ENCODE measurements around the gene RLN3. TPM values are rescaled to one million over a fixed set of nuclear protein-coding genes. Genes with fewer than 3 reads are reported as not detected.

The RLN3 gene
- total RNA-seq, 1 experiment from 2014 or later: not detected

- intact Hi-C loops (cut with micrococcal nuclease; ENCODE audit: unreplicated experiment): no loop called here
- no peak for DNase-seq (ENCODE audit: low spot score)
- CTCF ChIA-PET: interaction anchor here (1.0 kb wide), 1 partner anchor 24 kb away, joined by 4 read pairs; no protein-coding TSS in a partner anchor
- no peak overlapping the region for H3K27ac ChIP-seq (ENCODE audit: low read depth, low read length, poor library complexity, severe bottlenecking)
- no peaks in the 10 kb centered on the region for H3K9me3 ChIP-seq (ENCODE audit: low read depth, low read length, poor library complexity, severe bottlenecking)
- H3K27me3 ChIP-seq (replicated peaks; ENCODE audit: insufficient read depth, low read depth, low read length, poor library complexity): no peaks in the 10 kb centered on the region
- POLR2A ChIA-PET (ENCODE audit: low non-redundant PET): no interaction called here
- peaks cover 22% of the 10 kb centered on the region for H3K4me1 ChIP-seq (ENCODE audit: insufficient read depth, low read length, poor library complexity, severe bottlenecking)
- no TSS peak for BruUV-seq (replicated peaks)
- H3K36me3 ChIP-seq (ENCODE audit: insufficient read depth, low read length, poor library complexity, severe bottlenecking): no peaks in the 10 kb centered on the region
- TF ChIP-seq, protein P1, sequence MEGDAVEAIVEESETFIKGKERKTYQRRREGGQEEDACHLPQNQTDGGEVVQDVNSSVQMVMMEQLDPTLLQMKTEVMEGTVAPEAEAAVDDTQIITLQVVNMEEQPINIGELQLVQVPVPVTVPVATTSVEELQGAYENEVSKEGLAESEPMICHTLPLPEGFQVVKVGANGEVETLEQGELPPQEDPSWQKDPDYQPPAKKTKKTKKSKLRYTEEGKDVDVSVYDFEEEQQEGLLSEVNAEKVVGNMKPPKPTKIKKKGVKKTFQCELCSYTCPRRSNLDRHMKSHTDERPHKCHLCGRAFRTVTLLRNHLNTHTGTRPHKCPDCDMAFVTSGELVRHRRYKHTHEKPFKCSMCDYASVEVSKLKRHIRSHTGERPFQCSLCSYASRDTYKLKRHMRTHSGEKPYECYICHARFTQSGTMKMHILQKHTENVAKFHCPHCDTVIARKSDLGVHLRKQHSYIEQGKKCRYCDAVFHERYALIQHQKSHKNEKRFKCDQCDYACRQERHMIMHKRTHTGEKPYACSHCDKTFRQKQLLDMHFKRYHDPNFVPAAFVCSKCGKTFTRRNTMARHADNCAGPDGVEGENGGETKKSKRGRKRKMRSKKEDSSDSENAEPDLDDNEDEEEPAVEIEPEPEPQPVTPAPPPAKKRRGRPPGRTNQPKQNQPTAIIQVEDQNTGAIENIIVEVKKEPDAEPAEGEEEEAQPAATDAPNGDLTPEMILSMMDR (conservative IDR thresholded peaks at IDR 0.05; ENCODE audit: low read depth, low read length): no peak
- TF ChIP-seq EZH2 (IDR thresholded peaks at IDR 0.05; ENCODE audit: borderline replicate concordance, low read depth, low read length, poor library complexity, severe bottlenecking): no peak
- H3K4me3 ChIP-seq (ENCODE audit: low read depth, low read length, poor library complexity, severe bottlenecking): no peak overlapping the region
Measured at GRCh38 chr19:13979686-13980085, 48.3 kb upstream of the RLN3 start.

DNA sequence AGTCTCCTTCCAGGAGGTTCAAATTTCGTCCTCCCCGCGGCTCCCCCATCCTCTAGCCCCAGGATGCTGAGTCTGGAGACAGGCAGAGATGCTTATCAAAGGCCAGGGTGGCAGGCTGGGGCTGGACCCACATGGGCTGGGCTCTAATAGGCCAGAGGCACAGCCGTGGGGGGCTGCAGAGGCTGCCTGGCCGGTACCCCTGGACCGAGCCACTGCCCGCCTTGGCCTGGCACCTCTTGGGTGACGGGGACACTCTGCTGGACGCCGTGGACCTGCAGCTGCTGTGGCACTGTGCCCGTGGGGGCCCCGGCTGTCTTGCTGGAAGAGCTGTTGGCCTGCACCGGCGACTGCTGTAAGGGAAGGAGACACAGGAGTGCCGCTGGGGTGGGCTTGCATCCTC lies 47.6 kb upstream of the RLN3 start:
- no peaks in the 10 kb centered on the region for H3K27me3 ChIP-seq (replicated peaks; ENCODE audit: insufficient read depth, low read depth, low read length, poor library complexity)
- no peaks in the 10 kb centered on the region for H3K36me3 ChIP-seq (ENCODE audit: insufficient read depth, low read length, poor library complexity, severe bottlenecking)
- POLR2A ChIA-PET (ENCODE audit: low non-redundant PET): no interaction called here
- peaks cover 22% of the 10 kb centered on the region for H3K4me1 ChIP-seq (ENCODE audit: insufficient read depth, low read length, poor library complexity, severe bottlenecking)
- intact Hi-C loops (cut with micrococcal nuclease; ENCODE audit: unreplicated experiment): no loop called here
- H3K4me3 ChIP-seq (ENCODE audit: low read depth, low read length, poor library complexity, severe bottlenecking): no peak overlapping the region
- CTCF ChIA-PET: no interaction called here
- no TSS peak for BruUV-seq (replicated peaks)
- DNase-seq (ENCODE audit: low spot score): no peak
- no peak overlapping the region for H3K27ac ChIP-seq (ENCODE audit: low read depth, low read length, poor library complexity, severe bottlenecking)
- no peaks in the 10 kb centered on the region for H3K9me3 ChIP-seq (ENCODE audit: low read depth, low read length, poor library complexity, severe bottlenecking)
- TF ChIP-seq, protein P1 (conservative IDR thresholded peaks at IDR 0.05; ENCODE audit: low read depth, low read length): no peak
- no peak for TF ChIP-seq EZH2 (IDR thresholded peaks at IDR 0.05; ENCODE audit: borderline replicate concordance, low read depth, low read length, poor library complexity, severe bottlenecking)

DNA sequence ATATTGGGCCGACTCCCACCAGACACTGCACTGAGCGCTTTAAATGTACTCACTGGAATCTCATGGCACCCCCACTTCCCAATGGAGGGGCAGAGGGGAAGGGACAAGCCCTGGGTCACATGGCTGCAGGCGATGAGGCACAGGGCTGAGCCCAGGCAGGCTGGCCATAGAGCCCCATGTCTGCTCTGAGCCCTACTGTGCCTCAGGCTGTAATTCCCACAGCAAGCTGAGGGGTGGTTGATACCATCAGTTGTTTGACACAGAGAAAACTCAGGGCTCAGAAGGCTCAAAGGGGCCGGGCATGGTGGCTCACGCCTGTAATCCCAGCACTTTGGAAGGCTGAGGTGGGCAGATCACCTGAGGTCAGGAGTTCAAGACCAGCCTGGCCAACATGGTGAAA lies 46.9 kb upstream of the RLN3 start:
- intact Hi-C loops (cut with micrococcal nuclease; ENCODE audit: unreplicated experiment): no loop called here
- H3K27ac ChIP-seq (ENCODE audit: low read depth, low read length, poor library complexity, severe bottlenecking): no peak overlapping the region
- POLR2A ChIA-PET (ENCODE audit: low non-redundant PET): no interaction called here
- BruUV-seq (replicated peaks): no TSS peak
- no peaks in the 10 kb centered on the region for H3K9me3 ChIP-seq (ENCODE audit: low read depth, low read length, poor library complexity, severe bottlenecking)
- no peak overlapping the region for H3K4me3 ChIP-seq (ENCODE audit: low read depth, low read length, poor library complexity, severe bottlenecking)
- H3K4me1 ChIP-seq (ENCODE audit: insufficient read depth, low read length, poor library complexity, severe bottlenecking): peaks cover 28% of the 10 kb centered on the region
- CTCF ChIA-PET: no interaction called here
- DNase-seq (ENCODE audit: low spot score): no peak
- TF ChIP-seq EZH2 (IDR thresholded peaks at IDR 0.05; ENCODE audit: borderline replicate concordance, low read depth, low read length, poor library complexity, severe bottlenecking): no peak
- TF ChIP-seq, protein P1 (conservative IDR thresholded peaks at IDR 0.05; ENCODE audit: low read depth, low read length): no peak
- H3K27me3 ChIP-seq (replicated peaks; ENCODE audit: insufficient read depth, low read depth, low read length, poor library complexity): no peaks in the 10 kb centered on the region
- H3K36me3 ChIP-seq (ENCODE audit: insufficient read depth, low read length, poor library complexity, severe bottlenecking): no peaks in the 10 kb centered on the region

Measured in A673 (cell line).